Measurements from ENCODE around the gene PTPRS.

GRCh38 chr19:5316138-5316537, 24.5 kb downstream of the PTPRS start:
- TF ChIP-seq CTCF (conservative IDR thresholded peaks at IDR 0.05; ENCODE audit: low read depth, low read length) (no peak), EZH2 (IDR thresholded peaks at IDR 0.05; ENCODE audit: borderline replicate concordance, low read depth, low read length, poor library complexity, severe bottlenecking) (no peak)

Data from A673 (cell line).